Chondrocyte (in vitro differentiated cells): ENCODE measurements around the gene RNLS. TPM values are rescaled to one million over a fixed set of nuclear protein-coding genes. Genes with fewer than 3 reads are reported as not detected.

Source experiments
- DNase-seq: peaks from one replicate; pipeline ENCODE4 v3.0.0; 2021; ENCODE audit warnings: mixed read lengths, low spot score
- H3K27ac Mint-ChIP-seq: one replicate; pipeline ENCODE4 v1.8.0; 2021; ENCODE audit warnings: mild to moderate bottlenecking, moderate library complexity, mixed read lengths; ENCODE audit not compliant: unreplicated experiment
- H3K27me3 Mint-ChIP-seq: 2 replicates; pipeline ENCODE4 v1.8.0; 2021; ENCODE audit warnings: low read depth, mixed read lengths
- H3K36me3 Mint-ChIP-seq: 2 replicates; pipeline ENCODE4 v1.8.0; 2021; ENCODE audit warnings: low read depth, mixed read lengths
- H3K4me1 Mint-ChIP-seq: 2 replicates; pipeline ENCODE4 v1.8.0; 2021; ENCODE audit warnings: low read depth, mild to moderate bottlenecking, mixed read lengths
- H3K4me3 Mint-ChIP-seq: one replicate; pipeline ENCODE4 v1.8.0; 2021; ENCODE audit warnings: mild to moderate bottlenecking, moderate library complexity, mixed read lengths; ENCODE audit not compliant: unreplicated experiment
- H3K9me3 Mint-ChIP-seq: 2 replicates; pipeline ENCODE4 v1.8.0; 2021; ENCODE audit warnings: low read depth, mixed read lengths
- total RNA-seq: library from RNA; stranded (reverse); gene quantifications from 3 replicates; pipeline ENCODE4 v1.2.1, GENCODE V29; 2021
- TF ChIP-seq, protein P1 (sequence below): fragments of 200-600 bp; sonication (generic); IDR thresholded peaks from 2 replicates; pipeline ENCODE4 v1.5.0; 2021; ENCODE audit warnings: antibody characterized with exemption, mild to moderate bottlenecking, moderate library complexity

Gene RNLS
- total RNA-seq, 1 donor from 2014 or later, result 5.1 TPM

- Mint-ChIP-seq H3K36me3 (peaks cover 1% of the 10 kb centered on the region), H3K27ac (no peak overlapping the region), H3K9me3 (no peaks in the 10 kb centered on the region), H3K27me3 (peaks cover 4% of the 10 kb centered on the region), H3K4me3 (no peak overlapping the region), H3K4me1 (peaks cover 39% of the 10 kb centered on the region)
- TF ChIP-seq, protein P1, sequence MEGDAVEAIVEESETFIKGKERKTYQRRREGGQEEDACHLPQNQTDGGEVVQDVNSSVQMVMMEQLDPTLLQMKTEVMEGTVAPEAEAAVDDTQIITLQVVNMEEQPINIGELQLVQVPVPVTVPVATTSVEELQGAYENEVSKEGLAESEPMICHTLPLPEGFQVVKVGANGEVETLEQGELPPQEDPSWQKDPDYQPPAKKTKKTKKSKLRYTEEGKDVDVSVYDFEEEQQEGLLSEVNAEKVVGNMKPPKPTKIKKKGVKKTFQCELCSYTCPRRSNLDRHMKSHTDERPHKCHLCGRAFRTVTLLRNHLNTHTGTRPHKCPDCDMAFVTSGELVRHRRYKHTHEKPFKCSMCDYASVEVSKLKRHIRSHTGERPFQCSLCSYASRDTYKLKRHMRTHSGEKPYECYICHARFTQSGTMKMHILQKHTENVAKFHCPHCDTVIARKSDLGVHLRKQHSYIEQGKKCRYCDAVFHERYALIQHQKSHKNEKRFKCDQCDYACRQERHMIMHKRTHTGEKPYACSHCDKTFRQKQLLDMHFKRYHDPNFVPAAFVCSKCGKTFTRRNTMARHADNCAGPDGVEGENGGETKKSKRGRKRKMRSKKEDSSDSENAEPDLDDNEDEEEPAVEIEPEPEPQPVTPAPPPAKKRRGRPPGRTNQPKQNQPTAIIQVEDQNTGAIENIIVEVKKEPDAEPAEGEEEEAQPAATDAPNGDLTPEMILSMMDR, result no peak
- no peak for DNase-seq
These were observed 45.8 kb downstream of the RNLS start for GRCh38 chr10:88537322-88537721.

- TF ChIP-seq, protein P1, result no peak
- Mint-ChIP-seq H3K4me3 (no peak overlapping the region), H3K27me3 (peaks cover 4% of the 10 kb centered on the region), H3K9me3 (no peaks in the 10 kb centered on the region), H3K27ac (no peak overlapping the region), H3K4me1 (peaks cover 30% of the 10 kb centered on the region), H3K36me3 (peaks cover 1% of the 10 kb centered on the region)
- DNase-seq, result no peak
These were observed 46.7 kb downstream of the RNLS start for GRCh38 chr10:88536437-88536836.

DNA sequence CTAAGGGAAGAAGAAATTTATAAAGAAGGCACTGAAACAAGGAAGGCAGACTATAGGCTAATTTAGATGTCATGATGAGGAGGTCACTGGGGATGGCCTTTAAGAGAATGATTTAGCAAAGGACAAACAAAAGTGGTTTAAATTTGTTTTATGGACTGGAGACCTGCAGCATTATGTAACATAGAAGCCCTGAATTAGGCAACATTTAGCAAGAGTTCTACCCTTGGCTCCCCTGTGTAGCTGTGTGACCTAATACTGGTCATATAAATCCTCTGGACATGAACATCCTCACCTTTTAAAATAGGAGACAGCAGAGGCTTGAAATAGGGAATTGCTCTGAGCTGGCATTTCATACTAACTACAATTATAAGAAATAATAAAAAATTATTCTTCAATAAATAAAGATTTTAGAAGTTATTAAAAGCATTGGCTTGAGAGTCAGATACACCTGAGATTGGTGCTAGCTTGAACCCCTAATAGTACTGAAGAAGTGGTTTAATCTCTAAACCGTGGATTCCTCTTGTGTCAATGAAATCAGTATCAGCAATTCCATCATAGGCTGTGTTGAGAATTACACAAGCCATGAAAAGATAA is 48.9 kb downstream of the RNLS start:
- H3K4me1 Mint-ChIP-seq, result peaks cover 20% of the 10 kb centered on the region
- H3K9me3 Mint-ChIP-seq, result no peaks in the 10 kb centered on the region
- no peak overlapping the region for H3K27ac Mint-ChIP-seq
- peaks cover 4% of the 10 kb centered on the region for H3K27me3 Mint-ChIP-seq
- TF ChIP-seq, protein P1, result no peak
- no peak for DNase-seq
- H3K4me3 Mint-ChIP-seq, result no peak overlapping the region
- peaks cover 1% of the 10 kb centered on the region for H3K36me3 Mint-ChIP-seq

DNA sequence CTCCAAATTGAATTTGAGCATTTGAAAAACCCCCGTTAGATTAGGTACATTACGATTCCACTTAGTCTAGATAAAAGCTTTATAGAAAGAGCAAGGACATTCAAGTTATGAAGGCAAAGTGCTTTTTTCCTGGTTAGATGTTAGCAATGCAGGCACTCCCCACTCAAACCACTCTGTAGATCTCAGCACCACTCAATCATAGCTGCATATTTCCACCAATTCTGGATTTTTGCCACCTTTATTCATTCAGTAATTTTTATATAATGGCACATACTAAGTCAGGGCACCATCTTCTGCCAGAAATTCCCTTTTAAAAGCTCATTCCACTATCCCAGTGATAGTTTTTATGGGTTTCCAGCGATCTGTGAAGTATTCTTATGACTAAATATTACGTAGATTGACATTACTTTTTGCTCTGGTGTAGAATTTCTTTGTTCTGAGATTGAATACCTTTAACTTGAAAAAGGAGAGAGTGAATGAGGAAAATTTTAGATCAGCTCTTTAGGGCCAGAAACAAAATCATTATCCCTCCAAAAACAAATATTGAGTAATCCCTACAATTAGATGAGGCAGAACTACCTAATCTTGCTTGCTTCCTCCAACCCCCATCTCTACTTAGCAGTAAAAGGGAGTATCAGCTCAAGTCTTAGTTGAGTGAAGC is 51.6 kb downstream of the RNLS start:
- Mint-ChIP-seq H3K36me3 (peaks cover 1% of the 10 kb centered on the region), H3K4me1 (peaks cover 23% of the 10 kb centered on the region), H3K4me3 (no peak overlapping the region), H3K9me3 (no peaks in the 10 kb centered on the region), H3K27me3 (peaks cover 4% of the 10 kb centered on the region), H3K27ac (no peak overlapping the region)
- DNase-seq, result no peak
- TF ChIP-seq, protein P1, result no peak

- TF ChIP-seq, protein P1, result no peak
- DNase-seq, result no peak
- Mint-ChIP-seq H3K27me3 (peaks cover 4% of the 10 kb centered on the region), H3K4me3 (no peak overlapping the region), H3K36me3 (peaks cover 1% of the 10 kb centered on the region), H3K4me1 (peaks cover 29% of the 10 kb centered on the region), H3K27ac (no peak overlapping the region), H3K9me3 (no peaks in the 10 kb centered on the region)
These were observed 52.3 kb downstream of the RNLS start for GRCh38 chr10:88530629-88531391.
